ENCODE measurements around the gene TRIOBP. TPM values are rescaled to one million over a fixed set of nuclear protein-coding genes. Genes with fewer than 3 reads are reported as not detected.

The TRIOBP gene, protein sequence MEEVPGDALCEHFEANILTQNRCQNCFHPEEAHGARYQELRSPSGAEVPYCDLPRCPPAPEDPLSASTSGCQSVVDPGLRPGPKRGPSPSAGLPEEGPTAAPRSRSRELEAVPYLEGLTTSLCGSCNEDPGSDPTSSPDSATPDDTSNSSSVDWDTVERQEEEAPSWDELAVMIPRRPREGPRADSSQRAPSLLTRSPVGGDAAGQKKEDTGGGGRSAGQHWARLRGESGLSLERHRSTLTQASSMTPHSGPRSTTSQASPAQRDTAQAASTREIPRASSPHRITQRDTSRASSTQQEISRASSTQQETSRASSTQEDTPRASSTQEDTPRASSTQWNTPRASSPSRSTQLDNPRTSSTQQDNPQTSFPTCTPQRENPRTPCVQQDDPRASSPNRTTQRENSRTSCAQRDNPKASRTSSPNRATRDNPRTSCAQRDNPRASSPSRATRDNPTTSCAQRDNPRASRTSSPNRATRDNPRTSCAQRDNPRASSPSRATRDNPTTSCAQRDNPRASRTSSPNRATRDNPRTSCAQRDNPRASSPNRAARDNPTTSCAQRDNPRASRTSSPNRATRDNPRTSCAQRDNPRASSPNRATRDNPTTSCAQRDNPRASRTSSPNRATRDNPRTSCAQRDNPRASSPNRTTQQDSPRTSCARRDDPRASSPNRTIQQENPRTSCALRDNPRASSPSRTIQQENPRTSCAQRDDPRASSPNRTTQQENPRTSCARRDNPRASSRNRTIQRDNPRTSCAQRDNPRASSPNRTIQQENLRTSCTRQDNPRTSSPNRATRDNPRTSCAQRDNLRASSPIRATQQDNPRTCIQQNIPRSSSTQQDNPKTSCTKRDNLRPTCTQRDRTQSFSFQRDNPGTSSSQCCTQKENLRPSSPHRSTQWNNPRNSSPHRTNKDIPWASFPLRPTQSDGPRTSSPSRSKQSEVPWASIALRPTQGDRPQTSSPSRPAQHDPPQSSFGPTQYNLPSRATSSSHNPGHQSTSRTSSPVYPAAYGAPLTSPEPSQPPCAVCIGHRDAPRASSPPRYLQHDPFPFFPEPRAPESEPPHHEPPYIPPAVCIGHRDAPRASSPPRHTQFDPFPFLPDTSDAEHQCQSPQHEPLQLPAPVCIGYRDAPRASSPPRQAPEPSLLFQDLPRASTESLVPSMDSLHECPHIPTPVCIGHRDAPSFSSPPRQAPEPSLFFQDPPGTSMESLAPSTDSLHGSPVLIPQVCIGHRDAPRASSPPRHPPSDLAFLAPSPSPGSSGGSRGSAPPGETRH (N-terminal part only)
- total RNA-seq (2014; rRNA removed; shearing (Covaris generic)) (24.4 and 31.6 TPM in 2 replicates), total RNA-seq (2022) (30.6 and 31.1 TPM in 2 replicates), Bru-seq, nascent RNA (percentile 50 among the genes with signal in this experiment), BruChase-seq, experiment 1, labeled RNA remaining after a 6-hour chase (percentile 55 among the genes with signal in this experiment), BruChase-seq, experiment 2, labeled RNA remaining after a 2-hour chase (percentile 53 among the genes with signal in this experiment)
- long read RNA-seq, transcript TRIOBP-205 (8 exons, 2,125 nt) = minor isoform, 5 of 75 reads
- long read RNA-seq, transcript TRIOBP-203 (14 exons, 2,324 nt) = major isoform, 16 of 75 reads
- long read RNA-seq, partial matches to known transcripts = 15 of 75 reads
- long read RNA-seq, other reads (novel, unspliced or antisense) = 39 of 75 reads

DNA sequence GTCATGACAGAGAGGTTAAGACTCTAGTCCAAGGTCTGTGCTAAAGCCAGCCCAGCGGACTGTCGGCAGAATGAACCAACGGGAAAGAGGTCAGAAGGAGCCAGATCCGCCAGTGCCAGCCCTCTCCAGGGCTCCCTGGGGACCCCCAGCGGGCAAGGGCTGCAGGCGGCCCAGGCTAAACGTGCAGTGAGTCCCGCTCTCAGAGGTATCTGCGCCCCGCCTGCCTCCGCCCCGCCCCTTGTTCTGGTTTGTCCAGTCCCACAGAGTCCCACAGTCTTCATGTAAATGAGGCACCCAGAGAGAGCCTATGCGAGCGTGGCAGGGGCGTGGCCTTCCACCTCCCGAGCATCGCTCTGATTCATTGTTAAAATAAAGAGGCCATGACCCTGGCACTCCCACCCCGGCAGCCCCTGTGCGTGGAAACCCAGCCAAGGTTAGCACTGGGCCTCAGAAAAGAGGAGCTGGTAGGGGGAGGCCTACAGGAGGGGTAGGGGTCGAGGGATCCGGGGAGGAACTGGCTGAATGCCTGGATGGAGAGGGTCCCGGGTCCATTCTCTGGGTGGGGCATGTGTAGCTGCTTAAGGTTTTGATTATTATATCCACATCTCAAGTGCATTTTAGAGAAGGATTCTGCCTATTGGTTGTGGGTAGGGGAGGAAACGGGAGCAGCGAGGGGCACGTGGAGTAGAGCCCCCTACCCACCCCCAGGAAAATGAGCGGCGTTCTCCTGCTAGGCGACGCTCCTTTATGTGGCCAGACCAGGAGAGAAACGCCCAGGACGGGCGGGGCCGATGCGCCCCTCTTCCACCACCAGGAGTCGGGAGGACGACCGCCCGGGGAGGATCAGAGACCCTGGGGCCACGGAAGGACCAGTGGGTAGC lies at the start of gene TRIOBP:
Gene TRIOBP (plus strand): TSS at position 392 of the 881 bp plus-strand sequence. CDS start 4,318 bp downstream, outside the sequence.
- peak; percentile 97 for DNase-seq (ENCODE audit: low spot score)
- Histone ChIP-seq H2AFZ (ENCODE audit: low read length) (no peak within 1 kb of the TSS), H3K79me2 (ENCODE audit: insufficient read depth, low read depth, low read length) (no peaks in the 10 kb centered on the region), H3K27ac (ENCODE audit: low read depth, low read length, poor library complexity, severe bottlenecking) (peak within 1 kb of the TSS; percentile 28), H4K20me1 (ENCODE audit: insufficient read depth, low read length) (no peaks in the 10 kb centered on the region), H3K36me3 (ENCODE audit: insufficient read depth, low read length) (peaks cover 30% of the 10 kb centered on the region), H3K4me1 (ENCODE audit: insufficient read depth, low read length, poor library complexity, severe bottlenecking) (peaks cover 15% of the 10 kb centered on the region), H3K4me3 (ENCODE audit: low read depth, low read length, poor library complexity, severe bottlenecking) (peak within 1 kb of the TSS; percentile 39), H3K4me2 (ENCODE audit: low read length) (peak within 1 kb of the TSS; percentile 62), H3K9me2 (ENCODE audit: insufficient read depth, low read length) (no peaks in the 10 kb centered on the region), H3K9me3 (ENCODE audit: low read length) (no peaks in the 10 kb centered on the region)
- ChIA-PET CTCF (ENCODE audit: unreplicated experiment) (no interaction called here), POLR2A (no interaction called here)
- BruUV-seq (replicated peaks) = no TSS peak
- TF ChIP-seq, protein P1, sequence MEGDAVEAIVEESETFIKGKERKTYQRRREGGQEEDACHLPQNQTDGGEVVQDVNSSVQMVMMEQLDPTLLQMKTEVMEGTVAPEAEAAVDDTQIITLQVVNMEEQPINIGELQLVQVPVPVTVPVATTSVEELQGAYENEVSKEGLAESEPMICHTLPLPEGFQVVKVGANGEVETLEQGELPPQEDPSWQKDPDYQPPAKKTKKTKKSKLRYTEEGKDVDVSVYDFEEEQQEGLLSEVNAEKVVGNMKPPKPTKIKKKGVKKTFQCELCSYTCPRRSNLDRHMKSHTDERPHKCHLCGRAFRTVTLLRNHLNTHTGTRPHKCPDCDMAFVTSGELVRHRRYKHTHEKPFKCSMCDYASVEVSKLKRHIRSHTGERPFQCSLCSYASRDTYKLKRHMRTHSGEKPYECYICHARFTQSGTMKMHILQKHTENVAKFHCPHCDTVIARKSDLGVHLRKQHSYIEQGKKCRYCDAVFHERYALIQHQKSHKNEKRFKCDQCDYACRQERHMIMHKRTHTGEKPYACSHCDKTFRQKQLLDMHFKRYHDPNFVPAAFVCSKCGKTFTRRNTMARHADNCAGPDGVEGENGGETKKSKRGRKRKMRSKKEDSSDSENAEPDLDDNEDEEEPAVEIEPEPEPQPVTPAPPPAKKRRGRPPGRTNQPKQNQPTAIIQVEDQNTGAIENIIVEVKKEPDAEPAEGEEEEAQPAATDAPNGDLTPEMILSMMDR (conservative IDR thresholded peaks at IDR 0.05; ENCODE audit: low read length) = peak; percentile 66
- TF ChIP-seq EZH2phosphoT487 (IDR thresholded peaks at IDR 0.05; ENCODE audit: borderline replicate concordance, low read depth, low read length) = no peak
- intact Hi-C loops (cut with micrococcal nuclease; ENCODE audit: unreplicated experiment) = no loop called here

DNA sequence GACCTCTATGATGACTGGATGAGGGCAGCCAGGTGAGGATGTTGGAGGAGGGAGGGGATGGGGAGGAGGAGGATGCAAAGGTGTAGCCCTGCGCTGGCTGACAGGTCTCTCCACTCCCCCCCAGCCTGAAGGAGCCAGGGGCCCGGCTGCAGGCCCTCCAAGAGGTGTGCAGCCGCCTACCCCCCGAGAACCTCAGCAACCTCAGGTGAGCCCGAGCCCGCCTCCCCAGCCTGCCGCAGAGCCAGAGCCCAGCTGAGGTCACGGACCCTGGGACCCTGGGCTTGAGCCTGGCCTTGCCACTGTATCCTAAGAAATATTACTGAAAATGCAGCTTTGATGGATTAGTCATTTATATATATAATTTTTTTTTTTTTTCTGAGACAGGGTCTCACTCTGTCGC lies 49.5 kb upstream of the TRIOBP start:
- H3K27ac ChIP-seq (ENCODE audit: low read depth, low read length, poor library complexity, severe bottlenecking) = no peak overlapping the region
- no peak for DNase-seq (ENCODE audit: low spot score)
- no peak overlapping the region for H2AFZ ChIP-seq (ENCODE audit: low read length)
- no peaks in the 10 kb centered on the region for H3K9me3 ChIP-seq (ENCODE audit: low read length)
- no TSS peak for BruUV-seq (replicated peaks)
- peaks cover 47% of the 10 kb centered on the region for H3K36me3 ChIP-seq (ENCODE audit: insufficient read depth, low read length)
- ChIA-PET POLR2A (interaction anchor here (1.1 kb wide), 1 partner anchor 10 kb away, joined by 3 read pairs; no protein-coding TSS in a partner anchor), CTCF (ENCODE audit: unreplicated experiment) (no interaction called here)
- intact Hi-C loops (cut with micrococcal nuclease; ENCODE audit: unreplicated experiment) = no loop called here
- H4K20me1 ChIP-seq (ENCODE audit: insufficient read depth, low read length) = no peaks in the 10 kb centered on the region
- H3K4me3 ChIP-seq (ENCODE audit: low read depth, low read length, poor library complexity, severe bottlenecking) = no peak overlapping the region
- H3K4me1 ChIP-seq (ENCODE audit: insufficient read depth, low read length, poor library complexity, severe bottlenecking) = peaks cover 3% of the 10 kb centered on the region
- H3K4me2 ChIP-seq (ENCODE audit: low read length) = no peak overlapping the region
- TF ChIP-seq, protein P1 (conservative IDR thresholded peaks at IDR 0.05; ENCODE audit: low read length) = no peak
- no peak for TF ChIP-seq EZH2phosphoT487 (IDR thresholded peaks at IDR 0.05; ENCODE audit: borderline replicate concordance, low read depth, low read length)
- H3K79me2 ChIP-seq (ENCODE audit: insufficient read depth, low read depth, low read length) = no peaks in the 10 kb centered on the region
- no peaks in the 10 kb centered on the region for H3K9me2 ChIP-seq (ENCODE audit: insufficient read depth, low read length)
